ENCODE measurements around the gene TOP2B. TPM values are rescaled to one million over a fixed set of nuclear protein-coding genes. Genes with fewer than 3 reads are reported as not detected.

The TOP2B gene
- total RNA-seq, 1 donor = 126 TPM

GRCh38 chr3:25572336-25572735 is 92.4 kb downstream of the TOP2B start:
- H3K27me3 ChIP-seq (ENCODE audit: insufficient read depth, low read length) = no peaks in the 10 kb centered on the region
- no peaks in the 10 kb centered on the region for H3K9me3 ChIP-seq (ENCODE audit: low read depth, low read length)
- no peak overlapping the region for H3K4me3 ChIP-seq (ENCODE audit: low read length)
- H3K4me1 ChIP-seq (ENCODE audit: insufficient read depth, low read length) = no peaks in the 10 kb centered on the region

- Histone ChIP-seq H3K27me3 (ENCODE audit: insufficient read depth, low read length) (no peaks in the 10 kb centered on the region), H3K9me3 (ENCODE audit: low read depth, low read length) (no peaks in the 10 kb centered on the region), H3K4me1 (ENCODE audit: insufficient read depth, low read length) (no peaks in the 10 kb centered on the region), H3K4me3 (ENCODE audit: low read length) (no peak overlapping the region)
Measured at GRCh38 chr3:25571285-25571684, 93.4 kb downstream of the TOP2B start.

GRCh38 chr3:25568525-25569078 is 96.1 kb downstream of the TOP2B start:
- Histone ChIP-seq H3K9me3 (ENCODE audit: low read depth, low read length) (no peaks in the 10 kb centered on the region), H3K4me3 (ENCODE audit: low read length) (no peak overlapping the region), H3K27me3 (ENCODE audit: insufficient read depth, low read length) (no peaks in the 10 kb centered on the region), H3K4me1 (ENCODE audit: insufficient read depth, low read length) (no peaks in the 10 kb centered on the region)

- H3K27me3 ChIP-seq (ENCODE audit: insufficient read depth, low read length) = no peaks in the 10 kb centered on the region
- H3K9me3 ChIP-seq (ENCODE audit: low read depth, low read length) = no peaks in the 10 kb centered on the region
- H3K4me3 ChIP-seq (ENCODE audit: low read length) = no peak overlapping the region
- no peaks in the 10 kb centered on the region for H3K4me1 ChIP-seq (ENCODE audit: insufficient read depth, low read length)
Measured at GRCh38 chr3:25567806-25568524, 96.7 kb downstream of the TOP2B start.

- H3K4me3 ChIP-seq (ENCODE audit: low read length) = no peak overlapping the region
- H3K9me3 ChIP-seq (ENCODE audit: low read depth, low read length) = no peaks in the 10 kb centered on the region
- H3K27me3 ChIP-seq (ENCODE audit: insufficient read depth, low read length) = no peaks in the 10 kb centered on the region
- H3K4me1 ChIP-seq (ENCODE audit: insufficient read depth, low read length) = no peaks in the 10 kb centered on the region
Measured at GRCh38 chr3:25567388-25567787, 97.3 kb downstream of the TOP2B start.

- no peak overlapping the region for H3K4me3 ChIP-seq (ENCODE audit: low read length)
- no peaks in the 10 kb centered on the region for H3K9me3 ChIP-seq (ENCODE audit: low read depth, low read length)
- H3K4me1 ChIP-seq (ENCODE audit: insufficient read depth, low read length) = no peaks in the 10 kb centered on the region
- H3K27me3 ChIP-seq (ENCODE audit: insufficient read depth, low read length) = no peaks in the 10 kb centered on the region
Measured at GRCh38 chr3:25566358-25566920, 98.3 kb downstream of the TOP2B start.

GRCh38 chr3:25565807-25566206 is 98.9 kb downstream of the TOP2B start:
- no peak overlapping the region for H3K4me3 ChIP-seq (ENCODE audit: low read length)

GRCh38 chr3:25564075-25564474 is 100.6 kb downstream of the TOP2B start:
- H3K4me1 ChIP-seq (ENCODE audit: insufficient read depth, low read length) = no peaks in the 10 kb centered on the region
- no peak overlapping the region for H3K4me3 ChIP-seq (ENCODE audit: low read length)
- H3K27me3 ChIP-seq (ENCODE audit: insufficient read depth, low read length) = no peaks in the 10 kb centered on the region
- no peaks in the 10 kb centered on the region for H3K9me3 ChIP-seq (ENCODE audit: low read depth, low read length)

More at GRCh38 chr3:25565807-25566206, 98.9 kb downstream of the TOP2B start:
- H3K27me3 ChIP-seq (ENCODE audit: insufficient read depth, low read length) = no peaks in the 10 kb centered on the region
- H3K9me3 ChIP-seq (ENCODE audit: low read depth, low read length) = no peaks in the 10 kb centered on the region
- H3K4me1 ChIP-seq (ENCODE audit: insufficient read depth, low read length) = no peaks in the 10 kb centered on the region

- H3K9me3 ChIP-seq (ENCODE audit: low read depth, low read length) = no peaks in the 10 kb centered on the region
- H3K27me3 ChIP-seq (ENCODE audit: insufficient read depth, low read length) = no peaks in the 10 kb centered on the region
- no peaks in the 10 kb centered on the region for H3K4me1 ChIP-seq (ENCODE audit: insufficient read depth, low read length)
- H3K4me3 ChIP-seq (ENCODE audit: low read length) = no peak overlapping the region
Measured at GRCh38 chr3:25563601-25564000, 101.1 kb downstream of the TOP2B start.

GRCh38 chr3:25558796-25559195 is 105.9 kb downstream of the TOP2B start:
- Histone ChIP-seq H3K9me3 (ENCODE audit: low read depth, low read length) (no peaks in the 10 kb centered on the region), H3K4me1 (ENCODE audit: insufficient read depth, low read length) (no peaks in the 10 kb centered on the region), H3K27me3 (ENCODE audit: insufficient read depth, low read length) (no peaks in the 10 kb centered on the region)

GRCh38 chr3:25558121-25558520 is 106.6 kb downstream of the TOP2B start:
- H3K4me1 ChIP-seq (ENCODE audit: insufficient read depth, low read length) = no peaks in the 10 kb centered on the region
- H3K4me3 ChIP-seq (ENCODE audit: low read length) = no peak overlapping the region
- no peaks in the 10 kb centered on the region for H3K27me3 ChIP-seq (ENCODE audit: insufficient read depth, low read length)
- H3K9me3 ChIP-seq (ENCODE audit: low read depth, low read length) = no peaks in the 10 kb centered on the region

More at GRCh38 chr3:25558796-25559195, 105.9 kb downstream of the TOP2B start:
- H3K4me3 ChIP-seq (ENCODE audit: low read length) = no peak overlapping the region

GRCh38 chr3:25557694-25558093 is 107.0 kb downstream of the TOP2B start:
- Histone ChIP-seq H3K9me3 (ENCODE audit: low read depth, low read length) (no peaks in the 10 kb centered on the region), H3K4me1 (ENCODE audit: insufficient read depth, low read length) (no peaks in the 10 kb centered on the region), H3K27me3 (ENCODE audit: insufficient read depth, low read length) (no peaks in the 10 kb centered on the region), H3K4me3 (ENCODE audit: low read length) (no peak overlapping the region)

GRCh38 chr3:25556447-25556846 is 108.3 kb downstream of the TOP2B start:
- Histone ChIP-seq H3K27me3 (ENCODE audit: insufficient read depth, low read length) (no peaks in the 10 kb centered on the region), H3K4me3 (ENCODE audit: low read length) (no peak overlapping the region), H3K4me1 (ENCODE audit: insufficient read depth, low read length) (no peaks in the 10 kb centered on the region), H3K9me3 (ENCODE audit: low read depth, low read length) (no peaks in the 10 kb centered on the region)

GRCh38 chr3:25555695-25556437 is 108.8 kb downstream of the TOP2B start:
- Histone ChIP-seq H3K4me3 (ENCODE audit: low read length) (no peak overlapping the region), H3K4me1 (ENCODE audit: insufficient read depth, low read length) (no peaks in the 10 kb centered on the region), H3K9me3 (ENCODE audit: low read depth, low read length) (no peaks in the 10 kb centered on the region), H3K27me3 (ENCODE audit: insufficient read depth, low read length) (no peaks in the 10 kb centered on the region)

- Histone ChIP-seq H3K9me3 (ENCODE audit: low read depth, low read length) (no peaks in the 10 kb centered on the region), H3K27me3 (ENCODE audit: insufficient read depth, low read length) (no peaks in the 10 kb centered on the region), H3K4me1 (ENCODE audit: insufficient read depth, low read length) (no peaks in the 10 kb centered on the region), H3K4me3 (ENCODE audit: low read length) (no peak overlapping the region)
Measured at GRCh38 chr3:25554376-25554775, 110.3 kb downstream of the TOP2B start.
